Loucy (cell line): ENCODE measurements around the gene CD226.

Experiments
- H2AFZ ChIP-seq: fragments of 200-600 bp; sonication (generic); 2 replicates; pipeline ENCODE4 v1.6.0; 2016; ENCODE audit warnings: antibody characterized with exemption, mild to moderate bottlenecking, low read length, moderate library complexity
- H3F3A ChIP-seq: fragments of 200-600 bp; 2 replicates; pipeline ENCODE4 v1.6.0; 2016; ENCODE audit warnings: antibody characterized with exemption, low read depth, mild to moderate bottlenecking
- H3K27me3 ChIP-seq: fragments of 200-600 bp; sonication (generic); 2 replicates; pipeline ENCODE4 v1.6.1; 2014; ENCODE audit warnings: low read length, mild to moderate bottlenecking; ENCODE audit not compliant: insufficient read depth, poor library complexity, severe bottlenecking
- H3K36me3 ChIP-seq: fragments of 200-600 bp; sonication (generic); 2 replicates; pipeline ENCODE4 v1.6.1; 2016; ENCODE audit warnings: low read length; ENCODE audit not compliant: insufficient read depth
- H3K4me1 ChIP-seq: fragments of 200-600 bp; sonication (generic); 2 replicates; pipeline ENCODE4 v1.5.1; 2014; ENCODE audit warnings: low read length, mild to moderate bottlenecking; ENCODE audit not compliant: insufficient read depth, poor library complexity, severe bottlenecking
- H3K4me2 ChIP-seq: fragments of 200-600 bp; sonication (generic); 2 replicates; pipeline ENCODE4 v1.6.0; 2014; ENCODE audit warnings: antibody characterized with exemption, low read length, low read depth, mild to moderate bottlenecking; ENCODE audit not compliant: poor library complexity, severe bottlenecking
- H3K4me3 ChIP-seq: fragments of 200-600 bp; sonication (generic); 2 replicates; pipeline ENCODE4 v1.5.1; 2014; ENCODE audit warnings: low read length, mild to moderate bottlenecking, mixed read lengths; ENCODE audit not compliant: poor library complexity, severe bottlenecking
- H3K79me2 ChIP-seq: fragments of 200-600 bp; sonication (generic); 2 replicates; pipeline ENCODE4 v1.6.1; 2014; ENCODE audit warnings: low read length; ENCODE audit not compliant: insufficient read depth
- H3K9ac ChIP-seq: fragments of 200-600 bp; sonication (generic); 2 replicates; pipeline ENCODE4 v1.6.0; 2014; ENCODE audit warnings: mild to moderate bottlenecking, low read depth, low read length, moderate library complexity; ENCODE audit not compliant: poor library complexity, severe bottlenecking
- H3K9me2 ChIP-seq: fragments of 200-600 bp; sonication (generic); replicated peaks from 2 replicates; pipeline ENCODE4 v1.6.1; 2016; ENCODE audit warnings: low read depth, low read length, mixed read lengths
- H3K9me3 ChIP-seq: fragments of 200-600 bp; sonication (generic); 2 replicates; pipeline ENCODE4 v1.6.1; 2014; ENCODE audit warnings: mild to moderate bottlenecking, antibody characterized with exemption, low read length, low read depth; ENCODE audit not compliant: insufficient read depth
- H4K20me1 ChIP-seq: fragments of 200-600 bp; sonication (generic); 2 replicates; pipeline ENCODE4 v1.6.0; 2014; ENCODE audit warnings: antibody characterized with exemption, low read length, mild to moderate bottlenecking; ENCODE audit not compliant: insufficient read depth, poor library complexity, severe bottlenecking
- EZH2phosphoT487 ChIP-seq: fragments of 200-600 bp; IDR thresholded peaks from 2 replicates; pipeline ENCODE4 v1.6.1; 2018; ENCODE audit warnings: antibody characterized with exemption, mild to moderate bottlenecking, moderate library complexity, borderline replicate concordance
- TF ChIP-seq, protein P1 (sequence below): fragments of 200-600 bp; sonication (generic); conservative IDR thresholded peaks from 2 replicates; pipeline ENCODE4 v1.5.1; 2014; ENCODE audit warnings: mild to moderate bottlenecking, antibody characterized with exemption, low read length

The CD226 gene

DNA sequence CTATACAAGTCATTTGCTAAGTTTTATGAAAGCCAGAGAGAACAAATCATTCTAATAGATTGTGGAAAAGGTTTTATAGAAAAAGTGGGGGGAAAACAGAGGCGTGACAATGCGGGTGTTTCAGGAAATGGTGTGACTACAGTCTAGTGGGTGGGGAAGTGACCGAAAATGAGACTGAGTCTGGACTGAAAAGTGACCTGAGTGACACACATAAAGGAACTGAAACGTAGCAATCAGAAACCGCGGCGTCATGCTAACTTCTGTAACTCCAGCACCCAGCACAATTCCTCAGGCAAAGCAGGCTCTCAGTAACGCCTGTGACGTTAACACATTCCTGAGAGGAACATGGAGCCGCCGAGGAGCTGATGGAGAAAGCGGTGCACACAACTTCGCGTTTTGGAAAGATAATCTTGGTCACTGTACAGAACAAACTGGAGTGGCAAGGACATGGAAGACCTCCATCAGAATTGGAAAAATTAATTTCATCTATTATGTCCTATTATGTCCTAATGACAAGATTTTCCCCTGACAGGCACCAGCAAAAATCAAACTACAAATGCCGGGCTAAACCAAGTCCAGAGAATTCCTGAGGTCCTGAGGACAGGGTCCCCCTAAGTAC, 1.4 kb upstream of the CD226 start:
- Histone ChIP-seq H4K20me1 (no peaks in the 10 kb centered on the region), H3K4me1 (peaks cover 49% of the 10 kb centered on the region), H3K9ac (no peak overlapping the region), H3K27me3 (no peaks in the 10 kb centered on the region), H3K9me3 (no peaks in the 10 kb centered on the region), H3K79me2 (no peaks in the 10 kb centered on the region), H3K36me3 (no peaks in the 10 kb centered on the region), H3K9me2 (no peaks in the 10 kb centered on the region), H3F3A (no peaks in the 10 kb centered on the region), H2AFZ (no peak overlapping the region), H3K4me2 (no peak overlapping the region), H3K4me3 (no peak overlapping the region)
- no peak for TF ChIP-seq EZH2phosphoT487
- TF ChIP-seq, protein P1, sequence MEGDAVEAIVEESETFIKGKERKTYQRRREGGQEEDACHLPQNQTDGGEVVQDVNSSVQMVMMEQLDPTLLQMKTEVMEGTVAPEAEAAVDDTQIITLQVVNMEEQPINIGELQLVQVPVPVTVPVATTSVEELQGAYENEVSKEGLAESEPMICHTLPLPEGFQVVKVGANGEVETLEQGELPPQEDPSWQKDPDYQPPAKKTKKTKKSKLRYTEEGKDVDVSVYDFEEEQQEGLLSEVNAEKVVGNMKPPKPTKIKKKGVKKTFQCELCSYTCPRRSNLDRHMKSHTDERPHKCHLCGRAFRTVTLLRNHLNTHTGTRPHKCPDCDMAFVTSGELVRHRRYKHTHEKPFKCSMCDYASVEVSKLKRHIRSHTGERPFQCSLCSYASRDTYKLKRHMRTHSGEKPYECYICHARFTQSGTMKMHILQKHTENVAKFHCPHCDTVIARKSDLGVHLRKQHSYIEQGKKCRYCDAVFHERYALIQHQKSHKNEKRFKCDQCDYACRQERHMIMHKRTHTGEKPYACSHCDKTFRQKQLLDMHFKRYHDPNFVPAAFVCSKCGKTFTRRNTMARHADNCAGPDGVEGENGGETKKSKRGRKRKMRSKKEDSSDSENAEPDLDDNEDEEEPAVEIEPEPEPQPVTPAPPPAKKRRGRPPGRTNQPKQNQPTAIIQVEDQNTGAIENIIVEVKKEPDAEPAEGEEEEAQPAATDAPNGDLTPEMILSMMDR = no peak

DNA sequence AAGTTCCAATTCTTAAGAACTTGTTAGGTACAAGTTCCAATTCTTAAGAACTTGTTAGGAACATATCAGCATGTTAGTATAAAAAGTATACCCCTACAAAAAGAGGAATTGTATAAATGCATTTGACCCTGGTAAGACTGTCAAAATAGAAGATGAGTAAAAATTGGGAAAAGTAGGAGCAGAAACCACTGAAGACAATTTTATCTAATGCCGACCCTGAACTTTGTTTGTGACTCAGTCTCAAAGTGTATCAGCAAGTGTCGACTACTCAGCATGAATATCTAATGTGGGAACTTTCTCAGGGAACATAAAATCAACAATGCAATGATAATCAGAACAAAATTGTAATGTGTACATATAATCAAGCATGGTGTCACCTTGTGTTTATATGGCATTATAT, 583 bp upstream of the CD226 start:
- Histone ChIP-seq H3K27me3 (no peaks in the 10 kb centered on the region), H3F3A (no peaks in the 10 kb centered on the region), H3K9me2 (no peaks in the 10 kb centered on the region), H2AFZ (no peak overlapping the region), H3K4me1 (peaks cover 49% of the 10 kb centered on the region), H3K4me2 (peak overlapping the region; percentile 62), H4K20me1 (no peaks in the 10 kb centered on the region), H3K79me2 (no peaks in the 10 kb centered on the region), H3K4me3 (peak overlapping the region; percentile 56), H3K9ac (no peak overlapping the region), H3K9me3 (no peaks in the 10 kb centered on the region), H3K36me3 (no peaks in the 10 kb centered on the region)
- TF ChIP-seq EZH2phosphoT487 = no peak
- TF ChIP-seq, protein P1 = no peak

DNA sequence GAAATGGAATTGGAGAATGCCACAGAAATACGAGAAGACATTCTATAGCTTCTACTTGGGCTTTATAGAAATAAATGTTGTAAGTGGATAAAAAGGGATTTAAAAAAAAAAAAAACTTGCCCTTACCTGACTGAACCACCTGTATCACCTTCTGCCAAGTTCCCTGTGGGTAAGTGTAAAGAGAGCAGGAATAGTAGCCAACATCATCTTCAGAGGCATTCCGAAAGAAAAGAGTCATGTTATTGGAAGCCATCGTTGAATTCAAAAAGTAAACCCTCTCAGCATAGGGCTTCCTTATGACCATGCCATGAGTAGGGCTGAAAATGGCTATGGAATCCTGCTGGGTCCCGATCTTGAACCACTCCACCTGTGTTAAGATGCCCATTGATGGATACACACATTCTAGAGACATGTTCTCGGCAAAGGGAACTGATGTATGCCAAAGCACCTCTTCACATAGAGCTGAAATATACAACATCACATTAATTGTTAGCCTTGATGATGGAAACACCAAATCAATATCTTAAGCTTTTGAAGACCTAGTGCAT, 991 bp downstream of the CD226 start:
- Histone ChIP-seq H3K4me1 (peaks cover 49% of the 10 kb centered on the region), H3K9ac (peak overlapping the region; percentile 30), H3F3A (no peaks in the 10 kb centered on the region), H3K9me2 (no peaks in the 10 kb centered on the region), H3K4me2 (peak overlapping the region; percentile 62), H3K9me3 (no peaks in the 10 kb centered on the region), H3K36me3 (no peaks in the 10 kb centered on the region), H4K20me1 (no peaks in the 10 kb centered on the region), H3K27me3 (no peaks in the 10 kb centered on the region), H2AFZ (no peak overlapping the region), H3K4me3 (peak overlapping the region; percentile 56), H3K79me2 (no peaks in the 10 kb centered on the region)
- TF ChIP-seq, protein P1 = no peak
- TF ChIP-seq EZH2phosphoT487 = no peak
